BLaER1 (cell line): ENCODE data around the gene NEGR1.
A peak's percentile ranks its signal among the peaks of the same experiment; 100 is the strongest.

ENCODE experiments used
- H3K27ac ChIP-seq: shearing (Covaris generic); formaldehyde crosslinking; 2 replicates; pipeline ENCODE4 v1.8.1; 2022
- H3K27me3 ChIP-seq: shearing (Covaris generic); formaldehyde crosslinking; 2 replicates; pipeline ENCODE4 v1.8.1; 2022
- H3K36me3 ChIP-seq: shearing (Covaris generic); formaldehyde crosslinking; 2 replicates; pipeline ENCODE4 v1.8.1; 2022
- H3K4me1 ChIP-seq: shearing (Covaris generic); formaldehyde crosslinking; 2 replicates; pipeline ENCODE4 v1.8.1; 2022
- H3K4me2 ChIP-seq: shearing (Covaris generic); formaldehyde crosslinking; 2 replicates; pipeline ENCODE4 v1.8.1; 2022
- H3K4me3 ChIP-seq: shearing (Covaris generic); formaldehyde crosslinking; 2 replicates; pipeline ENCODE4 v1.8.1; 2022
- H3K9ac ChIP-seq: shearing (Covaris generic); formaldehyde crosslinking; 2 replicates; pipeline ENCODE4 v1.8.1; 2022
- H3K9me3 ChIP-seq: shearing (Covaris generic); formaldehyde crosslinking; 2 replicates; pipeline ENCODE4 v1.8.1; 2022
- H4K20me1 ChIP-seq: shearing (Covaris generic); formaldehyde crosslinking; 2 replicates; pipeline ENCODE4 v1.8.1; 2022
- Cebpa-rat ChIP-seq: shearing (Covaris generic); IDR thresholded peaks from 2 replicates; pipeline ENCODE4 v1.8.1; 2022

NEGR1 gene

DNA sequence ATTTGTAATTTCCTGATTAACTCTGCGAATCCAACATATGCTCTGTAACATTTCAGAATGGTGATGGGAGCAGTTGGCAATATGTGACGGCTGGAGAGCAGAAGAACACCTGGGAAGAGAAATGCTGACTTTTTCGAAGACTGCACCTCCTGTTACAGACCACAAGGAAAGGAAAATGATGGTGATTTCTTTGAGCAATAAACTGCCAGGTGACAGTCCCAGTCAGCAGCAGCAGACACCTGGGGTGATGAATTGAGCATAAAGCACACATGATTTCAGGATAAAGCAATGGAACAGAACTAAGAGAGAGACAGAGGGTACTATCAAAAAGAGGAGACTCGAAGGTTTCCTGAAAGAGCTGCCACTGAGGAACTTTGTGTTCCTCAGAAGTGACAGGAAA is 528.6 kb downstream of the NEGR1 start:
- Histone ChIP-seq H3K4me2 (no peak overlapping the region), H3K9me3 (peaks cover 11% of the 10 kb centered on the region), H3K4me1 (no peaks in the 10 kb centered on the region), H3K4me3 (no peak overlapping the region), H3K27ac (no peak overlapping the region), H3K9ac (no peak overlapping the region), H3K36me3 (no peaks in the 10 kb centered on the region), H4K20me1 (no peaks in the 10 kb centered on the region), H3K27me3 (no peaks in the 10 kb centered on the region)
- no peak for TF ChIP-seq Cebpa-rat

DNA sequence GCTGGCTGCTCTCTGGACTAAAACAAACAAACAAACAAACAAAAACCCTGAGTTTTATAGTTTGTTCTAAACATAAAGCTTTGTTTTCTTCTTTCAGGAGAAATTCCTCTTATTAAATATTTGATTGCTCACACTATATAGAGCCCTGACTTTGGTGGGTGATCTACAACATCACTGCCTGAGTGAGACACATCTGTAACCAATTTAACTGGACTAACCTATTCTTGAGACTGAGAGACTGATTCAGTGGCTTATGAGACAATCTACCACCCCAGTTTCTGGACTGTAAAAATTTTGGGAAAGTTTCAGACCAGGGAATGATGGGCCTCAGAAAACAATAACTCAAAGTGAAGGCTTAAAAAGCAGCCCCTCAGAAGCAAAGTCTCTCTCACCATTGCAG is 537.0 kb downstream of the NEGR1 start:
- Histone ChIP-seq H3K4me2 (no peak overlapping the region), H4K20me1 (no peaks in the 10 kb centered on the region), H3K4me3 (no peak overlapping the region), H3K4me1 (no peaks in the 10 kb centered on the region; the same call in 1 of the 2 replicates), H3K27ac (no peak overlapping the region; the same call in 1 of the 2 replicates), H3K9me3 (peaks cover 24% of the 10 kb centered on the region), H3K36me3 (no peaks in the 10 kb centered on the region), H3K27me3 (no peaks in the 10 kb centered on the region), H3K9ac (no peak overlapping the region)
- TF ChIP-seq Cebpa-rat, result no peak

GRCh38 chr1:71743862-71744261 is 538.5 kb downstream of the NEGR1 start:
- Histone ChIP-seq H3K9ac (no peak overlapping the region), H3K27me3 (no peaks in the 10 kb centered on the region), H3K4me3 (no peak overlapping the region), H3K9me3 (peaks cover 31% of the 10 kb centered on the region), H3K4me1 (no peaks in the 10 kb centered on the region; the same call in 1 of the 2 replicates), H3K36me3 (no peaks in the 10 kb centered on the region), H3K4me2 (no peak overlapping the region), H4K20me1 (no peaks in the 10 kb centered on the region), H3K27ac (no peak overlapping the region)
- no peak for TF ChIP-seq Cebpa-rat

- Histone ChIP-seq H3K36me3 (no peaks in the 10 kb centered on the region), H4K20me1 (no peaks in the 10 kb centered on the region), H3K4me1 (peaks cover 35% of the 10 kb centered on the region), H3K27me3 (no peaks in the 10 kb centered on the region), H3K4me3 (no peak overlapping the region), H3K27ac (0 out of 2 replicates have a peak overlapping the region, but pooled peaks have one; percentile 67), H3K4me2 (no peak overlapping the region), H3K9me3 (peaks cover 44% of the 10 kb centered on the region), H3K9ac (no peak overlapping the region)
- no peak for TF ChIP-seq Cebpa-rat
Measured at GRCh38 chr1:71738910-71739309, 543.4 kb downstream of the NEGR1 start.

- Histone ChIP-seq H3K4me1 (peaks cover 42% of the 10 kb centered on the region), H3K9ac (no peak overlapping the region), H3K4me3 (no peak overlapping the region), H3K27me3 (no peaks in the 10 kb centered on the region), H3K4me2 (peak overlapping the region; percentile 43), H3K36me3 (no peaks in the 10 kb centered on the region), H3K27ac (peak overlapping the region; percentile 67), H3K9me3 (peaks cover 44% of the 10 kb centered on the region), H4K20me1 (no peaks in the 10 kb centered on the region)
- no peak for TF ChIP-seq Cebpa-rat
Measured at GRCh38 chr1:71738256-71738655, 544.1 kb downstream of the NEGR1 start.

DNA sequence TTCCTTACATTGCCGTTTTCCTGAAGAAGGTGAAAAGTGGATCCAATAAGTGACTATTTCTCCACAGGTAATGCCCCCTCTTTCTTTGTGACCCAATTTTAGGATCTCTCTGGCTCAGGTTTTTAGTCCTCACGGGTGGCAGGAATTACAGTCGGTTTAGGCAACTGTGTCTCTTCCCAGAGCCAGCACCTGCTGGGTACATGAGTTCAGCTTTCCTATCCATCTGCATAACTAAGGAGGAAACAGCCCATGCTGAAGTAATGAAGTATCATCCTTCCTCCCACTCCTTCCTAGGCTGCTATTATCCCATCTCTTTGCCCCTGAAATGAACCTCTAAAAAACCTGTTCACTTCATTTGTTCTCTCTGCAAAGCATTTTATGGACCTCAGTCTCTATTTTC is 544.6 kb downstream of the NEGR1 start:
- Histone ChIP-seq H3K27me3 (no peaks in the 10 kb centered on the region), H3K36me3 (no peaks in the 10 kb centered on the region), H3K4me2 (peak overlapping the region; percentile 43), H4K20me1 (no peaks in the 10 kb centered on the region), H3K27ac (peak overlapping the region; percentile 67), H3K9ac (no peak overlapping the region), H3K4me3 (no peak overlapping the region), H3K4me1 (peaks cover 47% of the 10 kb centered on the region), H3K9me3 (peaks cover 41% of the 10 kb centered on the region)
- TF ChIP-seq Cebpa-rat, result no peak

DNA sequence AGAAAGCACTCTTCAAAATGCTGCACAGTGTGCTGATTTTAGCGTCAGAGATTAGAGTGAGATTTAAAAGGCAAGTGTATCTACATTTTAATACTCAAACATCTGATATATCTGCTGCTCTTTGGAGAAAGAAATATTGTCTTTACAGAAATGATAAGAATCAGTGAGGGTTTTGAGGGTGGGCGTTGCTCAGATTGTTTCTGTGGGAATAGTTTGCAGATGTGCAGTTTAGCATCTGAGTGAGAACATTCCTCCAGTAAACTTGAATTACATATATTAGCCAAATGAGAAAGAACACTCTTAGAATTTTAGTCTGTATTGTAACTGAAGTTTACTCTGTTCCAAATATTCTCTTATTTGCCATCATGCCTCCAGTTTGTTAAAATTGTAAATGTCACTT is 549.2 kb downstream of the NEGR1 start:
- Histone ChIP-seq H3K9ac (no peak overlapping the region), H3K27me3 (no peaks in the 10 kb centered on the region), H3K9me3 (peaks cover 10% of the 10 kb centered on the region; the same call in 1 of the 2 replicates), H4K20me1 (no peaks in the 10 kb centered on the region), H3K4me1 (peaks cover 61% of the 10 kb centered on the region), H3K36me3 (no peaks in the 10 kb centered on the region), H3K4me2 (peak overlapping the region; percentile 62), H3K27ac (peak overlapping the region; percentile 71), H3K4me3 (no peak overlapping the region)
- TF ChIP-seq Cebpa-rat, result no peak

GRCh38 chr1:71721532-71721931 is 560.8 kb downstream of the NEGR1 start:
- Histone ChIP-seq H3K4me3 (no peak overlapping the region), H3K36me3 (no peaks in the 10 kb centered on the region; the same call in 1 of the 2 replicates)
- no peak for TF ChIP-seq Cebpa-rat

DNA sequence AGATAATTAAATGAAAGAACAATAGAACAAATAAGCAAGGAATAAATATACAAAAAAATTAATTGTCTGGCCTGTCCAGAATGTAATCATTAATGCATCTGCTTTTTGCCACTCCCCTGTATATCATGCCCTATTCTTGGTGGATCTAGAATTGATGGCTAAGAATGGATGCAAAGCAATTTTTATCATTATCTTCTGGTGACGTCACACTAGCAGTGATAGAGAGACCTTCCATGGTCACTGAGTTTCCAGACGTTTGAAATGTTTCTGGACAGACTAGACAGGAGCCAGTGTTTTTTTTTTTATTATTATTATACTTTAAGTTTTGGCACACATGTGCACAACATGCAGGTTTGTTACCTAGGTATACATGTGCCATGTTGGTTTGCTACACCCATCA is 563.0 kb downstream of the NEGR1 start:
- Histone ChIP-seq H4K20me1 (no peaks in the 10 kb centered on the region), H3K4me1 (peaks cover 16% of the 10 kb centered on the region), H3K27me3 (no peaks in the 10 kb centered on the region), H3K4me2 (no peak overlapping the region), H3K36me3 (peaks cover 14% of the 10 kb centered on the region; the same call in 1 of the 2 replicates), H3K27ac (no peak overlapping the region), H3K9me3 (peaks cover 33% of the 10 kb centered on the region), H3K9ac (no peak overlapping the region), H3K4me3 (no peak overlapping the region)
- TF ChIP-seq Cebpa-rat, result no peak

More at GRCh38 chr1:71721532-71721931, 560.8 kb downstream of the NEGR1 start:
- Histone ChIP-seq H4K20me1 (no peaks in the 10 kb centered on the region), H3K4me2 (no peak overlapping the region), H3K4me1 (peaks cover 14% of the 10 kb centered on the region), H3K27ac (no peak overlapping the region), H3K27me3 (no peaks in the 10 kb centered on the region), H3K9ac (no peak overlapping the region), H3K9me3 (peaks cover 14% of the 10 kb centered on the region)

- Histone ChIP-seq H4K20me1 (no peaks in the 10 kb centered on the region), H3K27me3 (no peaks in the 10 kb centered on the region), H3K4me1 (peaks cover 7% of the 10 kb centered on the region; the same call in 1 of the 2 replicates), H3K9me3 (peaks cover 54% of the 10 kb centered on the region), H3K9ac (no peak overlapping the region), H3K27ac (no peak overlapping the region), H3K4me3 (no peak overlapping the region), H3K4me2 (no peak overlapping the region), H3K36me3 (peaks cover 24% of the 10 kb centered on the region; the same call in 1 of the 2 replicates)
- no peak for TF ChIP-seq Cebpa-rat
Measured at GRCh38 chr1:71717186-71717585, 565.2 kb downstream of the NEGR1 start.

DNA sequence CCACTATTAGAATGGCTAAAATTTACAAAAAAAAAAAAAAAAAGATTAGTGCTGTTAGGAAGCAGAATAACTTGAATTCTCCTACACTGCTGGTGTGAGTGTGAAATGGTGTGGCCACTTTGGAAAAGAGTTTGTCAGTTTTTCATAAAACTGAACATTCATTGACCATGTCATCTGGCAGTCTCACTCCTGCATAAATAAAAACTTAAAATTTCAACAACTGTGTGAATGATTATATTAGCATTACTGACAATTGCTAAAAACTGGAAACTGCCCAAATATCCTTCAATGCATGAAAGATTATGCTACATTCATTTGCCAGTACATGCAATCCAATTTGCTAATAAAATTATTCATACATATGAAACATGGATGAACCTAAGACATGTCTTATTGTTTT is 570.9 kb downstream of the NEGR1 start:
- Histone ChIP-seq H3K9me3 (peaks cover 84% of the 10 kb centered on the region), H3K27ac (no peak overlapping the region), H3K27me3 (no peaks in the 10 kb centered on the region), H4K20me1 (no peaks in the 10 kb centered on the region), H3K4me1 (peaks cover 28% of the 10 kb centered on the region), H3K4me3 (no peak overlapping the region), H3K4me2 (no peak overlapping the region), H3K9ac (no peak overlapping the region), H3K36me3 (peaks cover 24% of the 10 kb centered on the region; the same call in 1 of the 2 replicates)
- no peak for TF ChIP-seq Cebpa-rat
